Activated CD8-positive, alpha-beta T cell treated with anti-CD3 and anti-CD28 coated beads for 36 hours (primary cell): ENCODE measurements around the gene SPATA32. TPM values are rescaled to one million over a fixed set of nuclear protein-coding genes. Genes with fewer than 3 reads are reported as not detected.

ENCODE experiments used
- ATAC-seq: fragments of 200-7000 bp; cut with Tn5 transposase; one replicate; pipeline ENCODE4 v1.10.0; 2021; ENCODE audit warnings: mild to moderate bottlenecking, moderate library complexity
- CTCF ChIA-PET: fragments of 350-600 bp; sonication (Branson Sonifier 250); formaldehyde crosslinking; loops from one replicate; lab custom pipeline; 2021; ENCODE audit warnings: antibody characterized with exemption; lab: Charles Lee
- POLR2A ChIA-PET: fragments of 350-600 bp; sonication (Branson Sonifier 250); formaldehyde crosslinking; loops from one replicate; lab custom pipeline; 2021; ENCODE audit warnings: antibody characterized with exemption; lab: Charles Lee
- DNase-seq: peaks from one replicate; pipeline ENCODE4 v3.0.0-alpha.2; 2020
- H3K27ac Mint-ChIP-seq: one replicate; pipeline ENCODE4 v1.8.0; 2021; ENCODE audit warnings: mild to moderate bottlenecking, mixed read lengths
- H3K27me3 Mint-ChIP-seq: one replicate; pipeline ENCODE4 v1.8.0; 2021; ENCODE audit warnings: mixed read lengths
- H3K36me3 Mint-ChIP-seq: one replicate; pipeline ENCODE4 v1.8.0; 2021; ENCODE audit warnings: low read depth, mixed read lengths
- H3K4me1 Mint-ChIP-seq: one replicate; pipeline ENCODE4 v1.8.0; 2021; ENCODE audit warnings: low read depth, mixed read lengths
- H3K4me3 Mint-ChIP-seq: one replicate; pipeline ENCODE4 v1.8.0; 2021; ENCODE audit warnings: mild to moderate bottlenecking, moderate library complexity, mixed read lengths
- H3K9me3 Mint-ChIP-seq: one replicate; pipeline ENCODE4 v1.8.0; 2021; ENCODE audit warnings: mixed read lengths
- intact Hi-C: fragments of 100-400 bp; cut with micrococcal nuclease; formaldehyde crosslinking; loops from one replicate; pipeline ENCODE4 v1.10.0; 2022
- total RNA-seq, 2 experiments: library from RNA; stranded (reverse); gene quantifications; one replicate each; pipeline ENCODE4 v1.2.3, GENCODE V29; 2021
- TF ChIP-seq, protein P1 (sequence below): fragments of 200-600 bp; IDR thresholded peaks from one replicate; pipeline ENCODE4 v1.8.0; 2022; ENCODE audit warnings: antibody characterized with exemption, mild to moderate bottlenecking

Gene SPATA32
- total RNA-seq, 2 experiments from 2014 or later, result 0.27 to 0.63 TPM

DNA sequence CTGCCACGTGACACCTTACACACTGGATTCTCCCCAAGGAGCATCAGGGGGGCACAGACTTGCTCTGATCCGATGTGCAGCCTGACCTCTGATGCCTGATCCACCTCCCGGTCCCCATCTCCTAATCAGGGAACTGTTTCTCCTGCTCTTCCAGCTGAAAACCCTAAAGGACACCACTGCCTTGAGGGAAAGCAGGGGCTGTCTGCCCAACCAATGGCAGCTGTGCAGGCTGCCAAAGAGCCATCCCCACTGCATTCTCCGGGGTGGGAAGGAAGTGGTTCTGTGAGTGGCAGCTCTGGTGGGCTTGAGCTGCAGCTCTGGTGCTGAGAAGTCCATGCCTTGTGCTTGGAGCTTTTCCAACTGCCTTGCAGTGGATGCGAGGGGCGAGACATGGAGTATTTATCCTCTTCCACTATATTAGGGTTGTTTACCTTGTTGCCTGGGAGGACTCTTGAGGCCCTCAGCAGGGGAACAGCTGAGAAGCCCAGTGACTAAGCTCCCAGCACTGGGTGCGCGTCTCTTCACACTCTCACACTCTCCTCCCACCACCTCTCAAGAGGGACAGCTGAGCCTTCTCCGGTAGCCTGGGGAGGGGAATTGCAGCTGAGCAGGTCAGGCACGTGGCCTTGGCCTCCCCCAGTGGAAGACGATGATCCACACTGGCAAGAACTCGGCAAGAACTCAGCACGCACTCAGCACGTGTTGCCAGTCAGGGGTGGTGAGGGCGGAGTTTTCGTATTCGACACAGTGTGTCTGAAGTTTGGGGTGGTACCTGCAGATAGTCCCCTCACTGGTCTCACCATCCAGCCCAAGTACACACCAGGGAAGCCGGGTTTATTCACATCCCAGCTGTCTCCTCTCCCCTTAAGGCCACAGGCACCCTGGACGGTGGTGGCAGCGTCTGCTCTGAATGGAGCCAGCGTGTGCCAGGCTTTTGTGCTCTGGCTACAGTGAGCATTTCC, 21.1 kb upstream of the SPATA32 start:
- Mint-ChIP-seq H3K4me1 (peaks cover 31% of the 10 kb centered on the region), H3K9me3 (no peaks in the 10 kb centered on the region), H3K4me3 (no peak overlapping the region), H3K36me3 (peaks cover 54% of the 10 kb centered on the region), H3K27ac (peak overlapping the region; percentile 86), H3K27me3 (no peaks in the 10 kb centered on the region)
- TF ChIP-seq, protein P1, sequence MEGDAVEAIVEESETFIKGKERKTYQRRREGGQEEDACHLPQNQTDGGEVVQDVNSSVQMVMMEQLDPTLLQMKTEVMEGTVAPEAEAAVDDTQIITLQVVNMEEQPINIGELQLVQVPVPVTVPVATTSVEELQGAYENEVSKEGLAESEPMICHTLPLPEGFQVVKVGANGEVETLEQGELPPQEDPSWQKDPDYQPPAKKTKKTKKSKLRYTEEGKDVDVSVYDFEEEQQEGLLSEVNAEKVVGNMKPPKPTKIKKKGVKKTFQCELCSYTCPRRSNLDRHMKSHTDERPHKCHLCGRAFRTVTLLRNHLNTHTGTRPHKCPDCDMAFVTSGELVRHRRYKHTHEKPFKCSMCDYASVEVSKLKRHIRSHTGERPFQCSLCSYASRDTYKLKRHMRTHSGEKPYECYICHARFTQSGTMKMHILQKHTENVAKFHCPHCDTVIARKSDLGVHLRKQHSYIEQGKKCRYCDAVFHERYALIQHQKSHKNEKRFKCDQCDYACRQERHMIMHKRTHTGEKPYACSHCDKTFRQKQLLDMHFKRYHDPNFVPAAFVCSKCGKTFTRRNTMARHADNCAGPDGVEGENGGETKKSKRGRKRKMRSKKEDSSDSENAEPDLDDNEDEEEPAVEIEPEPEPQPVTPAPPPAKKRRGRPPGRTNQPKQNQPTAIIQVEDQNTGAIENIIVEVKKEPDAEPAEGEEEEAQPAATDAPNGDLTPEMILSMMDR, result no peak
- POLR2A ChIA-PET, result interaction anchor here (0.6 to 1.2 kb wide), 5 partner anchors 9 to 206 kb away, joined by 3 to 4 read pairs (median 3); no protein-coding TSS in a partner anchor
- DNase-seq (peak; percentile 48), ATAC-seq (peak; percentile 81)
- CTCF ChIA-PET, result interaction anchor here (0.8 to 3.6 kb wide), 15 partner anchors 12 to 148 kb away, joined by 3 to 20 read pairs (median 5); partner anchors contain the start of genes ACBD4 and MAP3K14
- intact Hi-C loops, result no loop called here

- no peaks in the 10 kb centered on the region for H3K9me3 Mint-ChIP-seq
- ChIA-PET POLR2A (no interaction called here), CTCF (interaction anchor here (13.2 kb wide), 1 partner anchor 109 kb away, joined by 270 read pairs; no protein-coding TSS in a partner anchor)
- TF ChIP-seq, protein P1, result no peak
- ATAC-seq, result no peak
- intact Hi-C loops, result loop anchor here (5.0 kb wide), 1 partner anchor 32 kb away; no protein-coding TSS in a partner anchor
- peak overlapping the region; percentile 46 for H3K27ac Mint-ChIP-seq
- H3K36me3 Mint-ChIP-seq, result peaks cover 43% of the 10 kb centered on the region
- DNase-seq, result no peak
- H3K4me3 Mint-ChIP-seq, result no peak overlapping the region
- H3K4me1 Mint-ChIP-seq, result peaks cover 37% of the 10 kb centered on the region
- no peaks in the 10 kb centered on the region for H3K27me3 Mint-ChIP-seq
Measured at GRCh38 chr17:45279898-45280297, 18.0 kb upstream of the SPATA32 start.

- TF ChIP-seq, protein P1, result no peak
- no peak for DNase-seq
- ATAC-seq, result no peak
- ChIA-PET POLR2A (interaction anchor here (0.8 to 1.4 kb wide), 8 partner anchors 14 to 108 kb away, joined by 3 to 11 read pairs (median 4); partner anchors contain the start of gene MAP3K14), CTCF (interaction anchor here (0.7 to 13.2 kb wide), 37 partner anchors 10 to 143 kb away, joined by 3 to 270 read pairs (median 8); partner anchors contain the start of genes ACBD4, HEXIM2 and MAP3K14)
- Mint-ChIP-seq H3K4me1 (peaks cover 20% of the 10 kb centered on the region), H3K27me3 (no peaks in the 10 kb centered on the region), H3K9me3 (no peaks in the 10 kb centered on the region), H3K36me3 (peaks cover 38% of the 10 kb centered on the region), H3K27ac (peak overlapping the region; percentile 20), H3K4me3 (no peak overlapping the region)
- intact Hi-C loops, result loop anchor here (1.0 to 5.0 kb wide), 2 partner anchors 34 to 107 kb away; no protein-coding TSS in a partner anchor
Measured at GRCh38 chr17:45277992-45278391, 16.1 kb upstream of the SPATA32 start.

DNA sequence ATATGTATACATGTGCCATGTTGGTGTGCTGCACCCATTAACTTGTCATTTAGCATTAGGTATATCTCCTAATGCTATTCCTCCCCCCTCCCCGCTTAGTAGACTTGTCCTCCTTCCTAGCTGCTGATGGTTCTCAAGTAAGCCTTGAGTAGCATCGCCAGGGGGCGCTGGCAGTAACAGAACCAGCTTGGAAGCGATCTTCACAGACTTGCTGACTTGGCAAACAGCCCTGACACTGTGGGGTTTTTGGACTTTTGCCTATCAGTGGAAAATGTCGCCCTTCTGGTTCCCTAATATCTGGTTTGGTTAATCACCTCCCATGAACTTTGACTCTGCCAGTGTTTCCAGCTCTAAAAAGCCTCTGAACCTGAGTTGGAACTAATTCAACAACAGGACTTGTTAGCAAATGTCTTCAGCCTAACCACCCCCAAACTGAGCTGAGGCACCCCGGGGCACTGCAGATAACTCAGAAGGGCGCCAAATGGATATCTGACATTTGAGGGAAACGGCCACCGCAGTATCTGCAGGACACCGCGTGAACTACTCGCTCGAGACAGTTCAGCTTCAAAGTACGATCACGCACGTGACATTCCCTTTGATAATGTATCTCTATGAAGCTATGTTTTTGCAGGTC, 15.4 kb upstream of the SPATA32 start:
- H3K27ac Mint-ChIP-seq, result peak overlapping the region; percentile 53
- TF ChIP-seq, protein P1, result peak; percentile 78
- no peak overlapping the region for H3K4me3 Mint-ChIP-seq
- ChIA-PET CTCF (interaction anchor here (0.6 to 13.2 kb wide), 48 partner anchors 8 to 151 kb away, joined by 3 to 270 read pairs (median 7); partner anchors contain the start of genes ACBD4, HEXIM2 and MAP3K14), POLR2A (interaction anchor here (0.7 to 1.4 kb wide), 12 partner anchors 13 to 111 kb away, joined by 3 to 11 read pairs (median 4); partner anchors contain the start of gene MAP3K14)
- ATAC-seq (peak; percentile 95), DNase-seq (peak; percentile 98)
- peaks cover 34% of the 10 kb centered on the region for H3K36me3 Mint-ChIP-seq
- H3K27me3 Mint-ChIP-seq, result no peaks in the 10 kb centered on the region
- intact Hi-C loops, result loop anchor here (1.0 to 5.0 kb wide), 2 partner anchors 35 to 108 kb away; no protein-coding TSS in a partner anchor
- peaks cover 15% of the 10 kb centered on the region for H3K4me1 Mint-ChIP-seq
- H3K9me3 Mint-ChIP-seq, result no peaks in the 10 kb centered on the region
